GM12872 (cell line): ENCODE data around the gene RFWD3.

Source experiments
- CTCF ChIP-seq: IDR thresholded peaks from 3 replicates; pipeline ENCODE4 v1.5.1; 2011; ENCODE audit warnings: low read depth, mild to moderate bottlenecking, low read length, moderate library complexity; ENCODE audit not compliant: insufficient read depth

Gene RFWD3

GRCh38 chr16:74641969-74642368 is 24.7 kb downstream of the RFWD3 start:
- no peak for TF ChIP-seq CTCF

GRCh38 chr16:74637742-74638453 is 28.8 kb downstream of the RFWD3 start:
- TF ChIP-seq CTCF, result no peak

GRCh38 chr16:74635303-74635702 is 31.4 kb downstream of the RFWD3 start:
- no peak for TF ChIP-seq CTCF

GRCh38 chr16:74633686-74634085 is 33.0 kb downstream of the RFWD3 start:
- TF ChIP-seq CTCF, result no peak

- no peak for TF ChIP-seq CTCF
Measured at GRCh38 chr16:74627506-74628220, 39.0 kb downstream of the RFWD3 start.

- no peak for TF ChIP-seq CTCF
Measured at GRCh38 chr16:74626741-74627416, 39.8 kb downstream of the RFWD3 start.
